Embryonic facial prominence (tissue), 1 donor: ENCODE results near the gene WDFY1.
A peak's percentile ranks its signal among the peaks of the same experiment; 100 is the strongest.

Source experiments
- DNase-seq: peaks from one replicate; pipeline ENCODE4 v3.0.0-alpha.2; 2016; ENCODE audit errors: extremely low spot score

WDFY1 gene, protein sequence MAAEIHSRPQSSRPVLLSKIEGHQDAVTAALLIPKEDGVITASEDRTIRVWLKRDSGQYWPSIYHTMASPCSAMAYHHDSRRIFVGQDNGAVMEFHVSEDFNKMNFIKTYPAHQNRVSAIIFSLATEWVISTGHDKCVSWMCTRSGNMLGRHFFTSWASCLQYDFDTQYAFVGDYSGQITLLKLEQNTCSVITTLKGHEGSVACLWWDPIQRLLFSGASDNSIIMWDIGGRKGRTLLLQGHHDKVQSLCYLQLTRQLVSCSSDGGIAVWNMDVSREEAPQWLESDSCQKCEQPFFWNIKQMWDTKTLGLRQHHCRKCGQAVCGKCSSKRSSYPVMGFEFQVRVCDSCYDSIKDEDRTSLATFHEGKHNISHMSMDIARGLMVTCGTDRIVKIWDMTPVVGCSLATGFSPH

DNA sequence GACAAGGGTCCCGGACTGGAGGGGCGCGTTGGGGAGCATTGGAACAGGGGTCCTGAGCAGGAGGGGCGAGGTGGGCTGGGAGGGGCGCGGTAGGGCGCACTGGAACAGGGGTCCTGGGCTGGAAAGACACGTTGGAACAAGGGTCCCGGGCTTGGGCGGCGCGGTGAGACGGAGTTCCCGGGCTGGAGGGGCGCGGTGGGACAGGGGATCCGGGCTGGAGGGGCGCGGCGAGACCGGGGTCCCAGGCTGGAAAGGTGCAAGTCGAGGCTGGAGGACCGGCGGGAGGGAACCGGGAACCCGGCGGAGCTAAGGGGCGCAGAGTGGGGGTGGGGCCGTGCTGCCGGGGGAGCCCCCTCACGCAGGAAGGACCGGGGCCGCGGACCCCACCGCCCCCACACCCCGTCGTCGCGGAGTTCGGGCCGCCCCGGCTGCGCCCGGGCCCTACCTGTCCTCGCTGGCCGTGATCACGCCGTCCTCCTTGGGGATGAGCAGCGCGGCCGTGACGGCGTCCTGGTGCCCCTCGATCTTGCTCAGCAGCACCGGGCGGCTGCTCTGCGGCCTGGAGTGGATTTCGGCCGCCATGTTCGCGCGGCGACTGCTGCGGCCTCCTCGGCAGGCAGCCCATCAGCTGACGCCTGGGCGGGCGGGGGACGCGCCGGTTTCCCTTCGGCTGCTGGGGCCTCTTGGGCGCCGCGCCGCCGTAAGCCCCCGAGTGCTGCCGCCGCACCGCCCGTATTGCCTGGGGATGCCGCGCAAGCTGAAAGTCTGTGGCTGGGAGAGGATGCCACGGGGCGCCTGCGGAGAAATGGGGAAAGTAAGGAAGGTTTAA, at the start of gene WDFY1:
Gene WDFY1, minus strand, starts transcription at position 633 of the 829 bp plus-strand sequence. Its CDS starts 51 bp downstream, at position 582.
- DNase-seq: peak; percentile 74

DNA sequence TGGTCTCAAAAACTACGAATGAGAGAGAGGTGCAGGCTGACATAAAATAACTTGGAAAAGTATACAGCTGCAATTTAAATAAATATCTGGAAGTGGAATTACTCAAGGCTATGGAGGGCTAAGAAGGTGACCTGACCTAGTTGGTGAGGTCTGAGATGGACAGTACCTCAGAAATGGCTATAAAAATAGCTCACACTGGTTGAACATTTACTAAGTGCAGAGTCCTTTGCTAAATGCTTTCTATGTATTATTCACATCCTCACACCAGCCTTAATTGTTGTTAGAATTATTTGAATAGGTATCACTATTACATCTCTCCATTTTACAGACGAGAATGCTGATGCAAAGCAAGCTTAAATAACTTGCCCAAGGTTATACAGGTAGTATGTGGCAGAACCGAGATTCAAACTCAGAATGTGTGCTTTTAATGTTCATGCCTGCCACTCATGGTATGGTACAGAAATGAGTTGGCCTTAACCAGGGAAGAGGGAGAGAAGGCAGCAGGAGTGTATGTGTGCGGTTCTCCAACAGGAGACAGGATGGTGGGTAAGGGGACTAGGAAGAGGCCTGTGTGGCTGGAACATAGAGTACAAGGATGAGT, 49.5 kb upstream of the WDFY1 start:
- DNase-seq: no peak

DNA sequence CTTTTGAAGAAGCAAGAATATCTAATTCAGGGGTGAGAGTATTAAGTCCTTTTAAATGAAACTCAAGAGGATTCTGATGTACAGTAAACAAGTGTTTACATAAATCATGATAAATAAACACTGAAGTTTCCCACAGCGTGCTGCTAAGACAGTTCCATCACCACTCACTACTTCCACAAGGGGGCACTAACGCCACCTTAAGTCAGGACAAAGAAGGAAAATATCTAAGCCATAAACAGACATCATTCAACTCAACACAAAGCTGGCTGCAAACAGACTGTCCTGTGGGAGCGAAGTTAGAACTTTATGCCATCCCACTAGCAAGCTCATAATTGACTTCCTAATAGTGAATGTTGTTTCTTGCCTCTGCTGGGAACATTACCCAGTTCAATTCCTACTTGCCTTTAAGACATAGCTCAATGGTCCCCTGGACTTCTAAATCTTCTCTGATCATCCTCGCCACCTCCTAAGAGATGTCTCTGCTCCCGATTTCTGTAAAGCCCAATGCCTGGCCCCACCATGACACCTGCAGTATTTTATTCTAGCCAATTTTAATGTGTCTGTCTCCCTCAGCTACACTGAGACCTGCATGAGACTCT, 48.6 kb upstream of the WDFY1 start:
- peak; percentile 57 for DNase-seq

DNA sequence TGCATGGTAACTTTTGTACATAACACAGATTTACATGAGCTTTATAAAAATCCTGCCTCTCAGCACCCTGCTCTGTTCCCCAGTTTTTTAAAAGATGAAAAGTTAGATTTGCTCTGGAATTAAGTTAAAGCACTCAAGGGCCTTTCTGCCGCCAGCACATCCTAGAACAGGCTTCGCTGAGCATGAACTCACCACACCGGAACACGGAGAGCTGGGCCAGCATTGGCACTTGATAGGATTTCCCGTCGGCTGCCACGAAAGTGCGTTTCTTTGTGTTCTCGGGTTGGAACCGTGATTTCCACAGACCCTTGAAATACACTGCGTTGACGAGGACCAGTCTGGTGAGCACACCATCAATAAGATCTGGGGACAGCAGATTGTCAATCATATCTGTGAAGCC, 46.5 kb upstream of the WDFY1 start:
- DNase-seq: no peak

GRCh38 chr2:223989856-223990232, 44.7 kb upstream of the WDFY1 start:
- DNase-seq: no peak

DNA sequence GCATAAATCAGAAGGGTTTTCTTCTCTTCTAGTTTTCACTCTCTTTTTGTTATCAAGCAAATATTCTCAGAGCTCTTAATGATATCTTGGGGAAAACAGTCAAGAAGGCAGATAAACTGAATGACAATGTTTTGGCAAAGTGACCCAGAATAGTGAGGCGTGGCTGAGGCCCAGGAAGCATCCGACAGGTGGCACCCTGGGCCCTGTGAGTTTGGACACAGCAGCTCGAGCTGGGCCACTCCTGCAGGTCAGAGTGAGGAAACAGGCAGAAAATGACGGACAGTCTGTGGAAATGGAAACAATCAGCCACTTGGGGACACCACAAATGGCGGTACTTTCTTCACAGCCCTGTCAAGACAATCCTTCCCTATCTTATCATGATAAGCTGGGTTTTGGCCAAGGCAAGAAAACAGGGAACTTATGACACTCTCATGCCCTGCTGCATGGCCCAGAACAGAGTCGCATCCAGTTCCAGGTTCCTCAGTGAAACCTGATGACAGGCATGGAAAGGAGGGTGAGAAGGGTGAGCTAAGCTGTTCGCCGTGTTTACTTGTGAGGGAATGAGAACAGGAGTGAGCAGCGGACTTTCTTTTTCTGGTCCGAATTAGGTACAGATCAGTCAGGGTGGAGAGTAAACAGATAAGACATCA, 44.2 kb upstream of the WDFY1 start:
- no peak for DNase-seq

DNA sequence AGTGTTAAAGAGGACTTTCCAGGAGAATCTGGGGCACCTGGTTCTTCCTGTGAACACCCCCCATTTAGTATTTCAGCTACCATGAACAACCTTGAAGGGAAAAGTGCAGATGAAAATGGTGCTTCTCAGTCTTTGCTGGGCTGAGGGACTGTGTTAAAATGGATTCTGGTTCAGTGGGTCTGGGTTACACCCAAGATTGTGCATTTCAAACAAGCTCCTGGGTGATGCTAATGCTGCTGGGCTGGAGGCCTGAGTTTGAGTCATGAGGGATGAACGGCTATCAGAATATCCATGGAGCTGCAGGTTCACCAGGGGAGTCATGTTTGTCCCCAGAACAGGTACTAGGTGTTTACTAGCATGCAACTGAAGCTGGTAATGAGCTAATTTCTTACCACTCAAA, 36.1 kb upstream of the WDFY1 start:
- no peak for DNase-seq

- no peak for DNase-seq
Measured at GRCh38 chr2:223980803-223981202, 35.7 kb upstream of the WDFY1 start.

- no peak for DNase-seq
Measured at GRCh38 chr2:223980397-223980735, 35.2 kb upstream of the WDFY1 start.

- no peak for DNase-seq
Measured at GRCh38 chr2:223979730-223980396, 34.7 kb upstream of the WDFY1 start.

DNA sequence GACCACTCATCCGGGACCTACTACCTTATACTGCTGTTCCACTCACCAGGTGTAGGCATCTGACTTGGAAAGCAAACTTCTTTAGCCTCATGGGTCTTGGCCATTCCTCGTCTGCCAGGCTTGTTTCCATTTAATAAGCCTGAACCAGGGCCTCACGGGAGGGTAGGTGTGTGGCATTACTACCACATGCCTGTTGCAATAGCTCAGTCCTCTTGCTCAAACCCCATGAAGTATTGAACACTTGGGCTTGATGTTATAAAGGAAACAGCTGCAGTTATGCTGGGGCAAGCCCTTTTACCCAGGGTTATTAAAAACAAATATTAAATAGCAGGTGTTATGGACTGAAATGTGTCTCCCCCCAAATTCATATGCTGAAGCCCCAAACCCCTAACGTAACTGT, 33.3 kb upstream of the WDFY1 start:
- DNase-seq: no peak

DNA sequence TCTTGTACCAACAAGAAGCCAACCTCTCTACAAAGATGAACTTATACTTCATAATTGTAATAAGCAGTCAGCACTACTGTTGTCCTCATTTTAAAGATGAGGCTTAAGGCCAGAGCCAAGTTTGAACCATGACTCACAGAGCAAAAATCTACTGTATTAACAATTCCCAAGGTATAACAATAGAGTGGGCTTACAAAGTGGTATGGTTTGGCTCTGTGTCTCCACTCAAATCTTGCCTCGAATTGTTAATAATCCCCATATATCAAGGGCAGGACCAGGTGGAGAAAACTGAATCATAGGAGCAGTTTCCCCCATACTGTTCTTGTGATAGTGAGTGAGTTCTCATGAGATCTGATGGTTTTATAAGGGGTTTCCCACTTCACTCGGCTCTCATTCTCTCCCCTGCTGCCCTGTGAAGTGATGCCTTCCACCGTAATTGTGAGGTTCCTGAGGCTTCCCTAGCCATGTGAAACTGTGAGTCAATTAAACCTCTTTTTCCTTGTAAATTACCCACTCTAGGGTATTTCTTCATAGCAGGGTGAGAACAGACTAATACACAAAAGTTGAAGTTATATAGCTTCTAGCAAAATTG, 31.6 kb upstream of the WDFY1 start:
- DNase-seq: no peak

GRCh38 chr2:223973606-223974005, 28.5 kb upstream of the WDFY1 start:
- DNase-seq: no peak

- no peak for DNase-seq
Measured at GRCh38 chr2:223972656-223973102, 27.5 kb upstream of the WDFY1 start.

- DNase-seq: no peak
Measured at GRCh38 chr2:223971731-223972130, 26.6 kb upstream of the WDFY1 start.

DNA sequence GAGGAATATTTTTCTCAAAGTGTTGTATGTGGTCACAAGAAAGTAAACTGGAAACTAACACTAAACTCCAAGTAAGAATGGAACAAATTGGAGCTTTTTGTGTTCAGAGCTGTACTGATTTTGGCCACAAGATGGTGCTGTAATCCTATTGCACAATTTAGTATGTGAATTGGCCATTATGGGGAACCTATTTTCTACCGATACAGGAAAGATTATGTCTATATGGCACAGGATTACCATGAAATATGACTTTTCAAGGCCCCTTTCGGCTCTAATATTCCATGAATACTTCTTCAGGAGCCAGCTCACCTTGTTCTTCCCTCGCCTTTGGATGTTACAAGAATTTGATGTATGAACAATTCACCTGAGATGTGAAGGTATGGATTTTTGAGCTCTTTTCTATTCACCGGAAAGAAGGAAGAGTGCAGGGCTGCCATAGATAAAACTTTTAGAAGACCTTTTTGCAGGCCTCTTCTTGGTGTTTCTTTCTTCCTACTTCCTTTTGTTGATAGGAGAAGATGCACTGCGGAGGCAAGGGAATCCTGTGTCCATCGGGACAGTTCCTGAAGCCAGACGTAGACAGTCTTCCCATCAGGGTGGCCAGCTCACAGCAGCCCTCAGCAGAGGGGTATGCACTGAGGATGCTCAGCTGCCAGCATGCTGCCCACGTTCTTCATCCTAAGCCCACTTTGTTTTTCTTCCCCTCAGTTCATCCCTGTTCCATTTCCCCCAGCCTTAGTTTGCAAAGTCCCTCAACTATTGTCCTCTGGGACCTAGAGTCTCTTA, 25.4 kb upstream of the WDFY1 start:
- DNase-seq: peak; percentile 44

DNA sequence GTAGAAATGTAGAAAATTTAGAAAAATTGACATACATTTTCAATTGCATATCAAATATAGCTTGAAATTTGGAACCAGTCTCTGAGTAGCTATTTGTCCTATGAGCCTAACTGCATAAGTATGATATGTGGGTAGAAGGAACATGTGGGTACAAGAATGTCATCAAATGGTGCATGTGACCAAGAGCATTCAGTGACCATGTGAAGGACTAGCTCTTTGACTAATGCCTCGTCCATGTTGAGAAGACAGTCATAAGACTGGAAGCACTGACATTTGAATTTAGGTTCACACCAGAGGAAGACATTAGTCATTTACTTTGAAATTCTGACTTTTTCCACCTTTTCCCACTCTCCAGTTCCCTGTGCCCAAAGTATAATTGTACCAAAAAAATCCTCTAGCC, 24.7 kb upstream of the WDFY1 start:
- DNase-seq: no peak

DNA sequence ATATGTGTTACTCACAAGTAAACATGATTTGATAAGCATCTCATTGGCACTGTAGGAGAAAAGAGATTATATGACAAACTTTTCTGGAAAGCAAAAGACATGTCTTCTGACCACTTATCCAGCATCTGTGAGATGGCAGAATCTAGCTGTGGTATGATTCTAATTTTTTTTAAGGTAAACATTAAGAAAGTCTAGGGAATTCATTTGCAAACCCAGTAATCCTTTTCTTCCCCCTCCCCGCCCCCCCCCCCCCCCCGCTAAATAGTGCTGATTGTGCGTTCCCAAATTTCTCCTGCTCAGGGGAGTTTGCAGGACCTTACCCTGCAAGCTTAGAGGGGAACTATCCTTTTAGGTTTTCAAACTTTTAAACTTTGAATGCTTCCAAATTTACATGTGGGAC, 24.2 kb upstream of the WDFY1 start:
- DNase-seq: no peak

DNA sequence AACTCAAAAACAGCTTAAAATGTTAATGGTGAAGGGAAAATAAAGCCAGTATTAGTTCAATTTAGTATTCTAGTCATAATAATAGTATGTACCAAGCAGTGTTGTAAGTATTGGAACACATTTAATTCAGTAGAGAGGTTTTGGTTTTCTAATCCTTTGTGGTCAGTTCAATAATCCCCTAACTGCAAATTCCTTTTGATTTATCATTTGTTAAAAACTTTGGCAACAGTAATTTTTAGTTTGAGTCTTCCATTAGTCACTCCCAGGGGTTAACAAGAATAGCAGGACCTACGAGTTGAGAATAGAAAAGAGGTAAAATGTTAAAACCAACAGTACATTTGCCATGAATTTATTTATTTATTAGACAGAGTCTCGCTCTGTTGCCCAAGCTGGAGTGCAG, 22.8 kb upstream of the WDFY1 start:
- no peak for DNase-seq

- DNase-seq: no peak
Measured at GRCh38 chr2:223959688-223960087, 14.6 kb upstream of the WDFY1 start.
